Breast epithelium (tissue), 4 donors: Measurements from ENCODE around the gene ENDOV. TPM values are rescaled to one million over a fixed set of nuclear protein-coding genes. Genes with fewer than 3 reads are reported as not detected.

Experiments
- DNase-seq, 2 donors: peaks; one replicate each; pipeline ENCODE4 v3.0.0-alpha.2; 2019; ENCODE audit warnings: low spot score in 2 of 2
- H3K27ac ChIP-seq, 2 donors: fragments of 200-600 bp; sonication (generic) in 1 of 2; one replicate each; pipeline ENCODE4 v1.5.1; 2016 to 2019; ENCODE audit warnings: mild to moderate bottlenecking in 1 of 2
- H3K27me3 ChIP-seq, 2 donors: fragments of 200-600 bp; sonication (generic) in 1 of 2; one replicate each; pipeline versions ENCODE4 v1.5.1 to v1.6.0; 2017 to 2019; ENCODE audit warnings: control low read depth in 1 of 2, mild to moderate bottlenecking in 1 of 2
- H3K36me3 ChIP-seq: fragments of 200-600 bp; one replicate; pipeline ENCODE4 v1.5.1; 2019
- H3K4me1 ChIP-seq, 2 donors: fragments of 200-600 bp; sonication (generic); one replicate each; pipeline ENCODE4 v1.5.1; 2016 to 2019; ENCODE audit warnings: control low read depth in 1 of 2
- H3K4me3 ChIP-seq, 3 donors: fragments of 200-600 bp; sonication (generic); 1 replicate in 2 of 3; 2 replicates in 1 of 3; pipeline ENCODE4 v1.5.1; 2016 to 2019; ENCODE audit warnings: mild to moderate bottlenecking in 3 of 3, moderate library complexity in 2 of 3
- H3K9me3 ChIP-seq, 2 donors: fragments of 200-600 bp; sonication (generic) in 1 of 2; one replicate each; pipeline ENCODE4 v1.5.1; 2016 to 2019; ENCODE audit warnings: control low read depth in 1 of 2
- CTCF ChIP-seq, 3 donors: fragments of 450-650 bp; IDR thresholded peaks; one replicate each; pipeline ENCODE4 v1.5.1; 2016 to 2017; ENCODE audit warnings: antibody characterized with exemption in 3 of 3, mild to moderate bottlenecking in 3 of 3, moderate library complexity in 3 of 3
- POLR2A ChIP-seq: fragments of 450-650 bp; IDR thresholded peaks from one replicate; pipeline ENCODE4 v1.6.1; 2016; ENCODE audit warnings: antibody characterized with exemption, mild to moderate bottlenecking, moderate library complexity
- POLR2AphosphoS5 ChIP-seq, 3 donors: sonication (generic); formaldehyde crosslinking; IDR thresholded peaks; one replicate each; pipeline ENCODE4 v1.6.1; 2017; ENCODE audit warnings: antibody characterized with exemption in 3 of 3
- intact Hi-C: fragments of 100-400 bp; cut with DNase I; formaldehyde crosslinking; loops from one replicate; pipeline ENCODE4 v1.15.1; 2023; ENCODE audit warnings: low total_unique reads
- total RNA-seq, 3 donors: library from RNA; depleted of rRNA; stranded (reverse); fragments of >200 nt; gene quantifications; one replicate each; pipeline ENCODE4 v1.1.0, GENCODE V29; 2016

ENDOV gene
- total RNA-seq, 3 donors from 2014 or later = 13.8 to 17.0 (median 16.7) TPM

- H3K4me1 ChIP-seq = no peaks in the 10 kb centered on the region
- intact Hi-C loops = loop anchor here (10.0 kb wide), 1 partner anchor 122 kb away; no protein-coding TSS in a partner anchor
- H3K4me3 ChIP-seq = no peak overlapping the region
- H3K27me3 ChIP-seq = no peaks in the 10 kb centered on the region
- H3K27ac ChIP-seq = no peak overlapping the region
- H3K36me3 ChIP-seq = no peaks in the 10 kb centered on the region
- no peak for DNase-seq
- TF ChIP-seq POLR2AphosphoS5 (IDR thresholded peaks at IDR 0.05) = no peak
- no peak for TF ChIP-seq POLR2A
- TF ChIP-seq CTCF (IDR thresholded peaks at IDR 0.05) = no peak
- no peaks in the 10 kb centered on the region for H3K9me3 ChIP-seq
These were observed 17.5 kb downstream of the ENDOV start for GRCh38 chr17:80432350-80432955.

GRCh38 chr17:80432961-80433550 is 18.1 kb downstream of the ENDOV start:
- no peak overlapping the region for H3K27ac ChIP-seq
- TF ChIP-seq POLR2A = no peak
- no peak for TF ChIP-seq CTCF (IDR thresholded peaks at IDR 0.05)
- TF ChIP-seq POLR2AphosphoS5 (IDR thresholded peaks at IDR 0.05) = no peak
- H3K9me3 ChIP-seq = no peaks in the 10 kb centered on the region
- H3K27me3 ChIP-seq = no peaks in the 10 kb centered on the region
- H3K4me3 ChIP-seq = no peak overlapping the region
- no peaks in the 10 kb centered on the region for H3K36me3 ChIP-seq
- no peak for DNase-seq
- no peaks in the 10 kb centered on the region for H3K4me1 ChIP-seq
- intact Hi-C loops = loop anchor here (10.0 kb wide), 1 partner anchor 122 kb away; no protein-coding TSS in a partner anchor

- TF ChIP-seq CTCF (IDR thresholded peaks at IDR 0.05) (no peak), POLR2AphosphoS5 (IDR thresholded peaks at IDR 0.05) (no peak), POLR2A (no peak)
- Histone ChIP-seq H3K27ac (no peak overlapping the region), H3K9me3 (no peaks in the 10 kb centered on the region), H3K4me1 (no peaks in the 10 kb centered on the region), H3K27me3 (no peaks in the 10 kb centered on the region), H3K36me3 (no peaks in the 10 kb centered on the region), H3K4me3 (no peak overlapping the region)
- no peak for DNase-seq
- intact Hi-C loops = loop anchor here (10.0 kb wide), 1 partner anchor 121 kb away; no protein-coding TSS in a partner anchor
These were observed 19.1 kb downstream of the ENDOV start for GRCh38 chr17:80433916-80434666.

- no peaks in the 10 kb centered on the region for H3K36me3 ChIP-seq
- no peak for DNase-seq
- H3K4me1 ChIP-seq = no peaks in the 10 kb centered on the region
- H3K4me3 ChIP-seq = no peak overlapping the region
- no peaks in the 10 kb centered on the region for H3K9me3 ChIP-seq
- intact Hi-C loops = loop anchor here (10.0 kb wide), 1 partner anchor 117 kb away; no protein-coding TSS in a partner anchor
- no peaks in the 10 kb centered on the region for H3K27me3 ChIP-seq
- TF ChIP-seq CTCF (IDR thresholded peaks at IDR 0.05) (no peak), POLR2A (no peak), POLR2AphosphoS5 (IDR thresholded peaks at IDR 0.05) (no peak)
- no peak overlapping the region for H3K27ac ChIP-seq
These were observed 22.6 kb downstream of the ENDOV start for GRCh38 chr17:80437532-80437931.

GRCh38 chr17:80438806-80439205 is 23.8 kb downstream of the ENDOV start:
- intact Hi-C loops = loop anchor here (10.0 kb wide), 1 partner anchor 116 kb away; no protein-coding TSS in a partner anchor

More at GRCh38 chr17:80438806-80439205, 23.8 kb downstream of the ENDOV start:
- H3K4me1 ChIP-seq = no peaks in the 10 kb centered on the region
- no peaks in the 10 kb centered on the region for H3K9me3 ChIP-seq
- H3K4me3 ChIP-seq = no peak overlapping the region
- TF ChIP-seq POLR2AphosphoS5 (IDR thresholded peaks at IDR 0.05) (no peak), CTCF (IDR thresholded peaks at IDR 0.05) (no peak), POLR2A (no peak)
- H3K27me3 ChIP-seq = no peaks in the 10 kb centered on the region
- no peak overlapping the region for H3K27ac ChIP-seq
- no peak for DNase-seq
- H3K36me3 ChIP-seq = no peaks in the 10 kb centered on the region
